ENCODE measurements around the gene XYLT1. TPM values are rescaled to one million over a fixed set of nuclear protein-coding genes. Genes with fewer than 3 reads are reported as not detected.

Gene XYLT1
- total and polyA plus RNA-seq, 2 of the 4 experiments (the other 2 are of a cell fraction), result 9.0 to 12.7 TPM

DNA sequence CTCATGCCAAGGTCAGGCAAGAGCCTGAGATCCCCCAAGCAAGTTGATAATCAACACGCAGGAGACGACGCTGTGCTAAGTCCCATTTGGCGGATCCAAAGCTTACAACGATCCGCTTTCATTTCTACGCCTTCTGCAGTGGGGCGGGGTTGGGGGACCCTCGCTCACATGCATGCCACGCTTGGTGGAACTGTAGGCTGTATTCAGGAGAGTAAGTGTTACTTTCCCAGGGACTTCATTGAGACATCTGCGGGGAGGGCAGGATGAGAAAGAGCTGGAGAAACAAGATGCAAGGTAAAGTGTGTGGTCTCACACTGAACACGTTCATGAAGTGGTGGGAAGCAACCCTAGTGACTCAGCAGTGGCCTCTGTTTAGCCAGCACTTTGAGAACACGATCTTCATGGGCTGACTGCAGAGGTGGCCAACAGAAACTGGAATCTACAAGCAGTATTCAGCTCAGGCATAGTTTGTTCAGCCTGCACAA, 100.5 kb downstream of the XYLT1 start:
- peaks cover 25 to 49% of the 10 kb centered on the region in 2 experiments for H3K79me1 ChIP-seq (ENCODE audit: low read depth in 1 of 2, low read length in 2 of 2)
- intact Hi-C loops (cut with micrococcal nuclease) (no loop called here), in situ Hi-C loops (cut with MboI; ENCODE audit: low sequenced_read_pairs) (no loop called here), dilution Hi-C loops (cut with HindIII; ENCODE audit: low sequenced_read_pairs, unreplicated experiment) (no loop called here)
- no peaks in the 10 kb centered on the region for H3K27me3 ChIP-seq (ENCODE audit: control insufficient read depth, insufficient read depth, low read length)
- CTCF ChIA-PET, result no interaction called here
- no peak overlapping the region for H3K18ac ChIP-seq (ENCODE audit: low read depth, low read length)
- H3K4me2 ChIP-seq (ENCODE audit: low read depth, low read length), result no peak overlapping the region
- no peaks in the 10 kb centered on the region for H3K36me3 ChIP-seq (ENCODE audit: control insufficient read depth, insufficient read depth, low read length)
- H3K23ac ChIP-seq (ENCODE audit: low read depth, low read length), result no peak overlapping the region
- H4K5ac ChIP-seq (ENCODE audit: low read depth, low read length), result no peak overlapping the region
- no peak overlapping the region for H2AK5ac ChIP-seq (ENCODE audit: low read depth, low read length)
- H2AFZ ChIP-seq (replicated peaks; ENCODE audit: low read length, poor library complexity), result no peak overlapping the region
- H3K14ac ChIP-seq (replicated peaks; ENCODE audit: low read depth, low read length), result no peak overlapping the region
- no peak overlapping the region for H2AK9ac ChIP-seq (replicated peaks; ENCODE audit: low read depth, low read length, poor library complexity)
- H3K4me3 ChIP-seq (ENCODE audit: insufficient read depth, low read depth, low read length), result no peak overlapping the region
- TF ChIP-seq BHLHE40 (IDR thresholded peaks at IDR 0.05; ENCODE audit: low read depth, low read length) (no peak), FOS (IDR thresholded peaks at IDR 0.05; ENCODE audit: low read depth, low read length) (no peak), POLR2A (IDR thresholded peaks at IDR 0.05; ENCODE audit: low read depth, low read length) (no peak), MAZ (IDR thresholded peaks at IDR 0.05; ENCODE audit: borderline replicate concordance, low read depth, low read length) (no peak), CHD1 (IDR thresholded peaks at IDR 0.05; ENCODE audit: low read depth, low read length) (no peak), NFE2L2 (IDR thresholded peaks at IDR 0.05; ENCODE audit: low read depth, low read length) (0 out of 2 replicates have a peak, but pooled peaks have one; percentile 38)
- H3K9me1 ChIP-seq (ENCODE audit: insufficient read depth, low read length), result peaks cover 4% of the 10 kb centered on the region; the same call in 1 of the 2 replicates
- H3K9me3 ChIP-seq (ENCODE audit: control insufficient read depth, insufficient read depth, low read length), result no peaks in the 10 kb centered on the region
- H3K56ac ChIP-seq (ENCODE audit: extremely low read depth, insufficient read depth, low read length), result no peak overlapping the region
- peaks cover 4% of the 10 kb centered on the region for H3K4me1 ChIP-seq (ENCODE audit: control insufficient read depth, insufficient read depth, low read length)
- peak; percentile 69 for DNase-seq
- no peak overlapping the region for H3K9ac ChIP-seq (ENCODE audit: low read depth, low read length)
- no peak overlapping the region for H3K4ac ChIP-seq (ENCODE audit: low read depth, low read length)
- POLR2A ChIA-PET (ENCODE audit: unreplicated experiment), result no interaction called here
- no peak overlapping the region for H4K91ac ChIP-seq (ENCODE audit: insufficient read depth, low read depth, low read length)
- peaks cover 26% of the 10 kb centered on the region for H4K20me1 ChIP-seq (ENCODE audit: insufficient read depth, low read length)
- no TSS peak for BruUV-seq (replicated peaks)
- H2BK5ac ChIP-seq (ENCODE audit: low read depth, low read length, poor library complexity, severe bottlenecking), result no peak overlapping the region
- no peak overlapping the region for H3K27ac ChIP-seq (ENCODE audit: insufficient read depth, low read length)
- peak; percentile 53 for ATAC-seq (ENCODE audit: low read depth)
- WGBS, 2 experiments (ENCODE audit: extremely low coverage in 2 of 2, insufficient read length in 1 of 2), result 80% methylated on average over 4 of the region's 13 CpGs; no CpG with 5 or more reads in 1 of the 2 experiments
- H2BK15ac ChIP-seq (ENCODE audit: low read depth, low read length), result no peak overlapping the region
- no peak overlapping the region for H2BK20ac ChIP-seq (ENCODE audit: low read depth, low read length)
- no peak overlapping the region for H4K8ac ChIP-seq (ENCODE audit: low read depth in 2 of 2, low read length in 2 of 2)
- H2BK120ac ChIP-seq (ENCODE audit: low read depth, low read length), result no peak overlapping the region
